AG04450 (cell line): Measurements from ENCODE around the gene MYO3A. TPM values are rescaled to one million over a fixed set of nuclear protein-coding genes. Genes with fewer than 3 reads are reported as not detected.

Experiments
- CTCF ChIA-PET: fragments of 300-600, 350-600 bp; formaldehyde crosslinking; extraction: SDS; loops from one replicate; lab custom pipeline; 2022; ENCODE audit warnings: antibody characterized with exemption, inconsistent platforms; lab: Charles Lee
- POLR2A ChIA-PET: fragments of 350-600 bp; formaldehyde crosslinking; extraction: SDS; loops from one replicate; lab custom pipeline; 2021; ENCODE audit warnings: antibody characterized with exemption, inconsistent platforms; lab: Yijun Ruan, JAX
- DNase-seq: peaks from one replicate; pipeline ENCODE4 v3.0.0-alpha.2; 2011; ENCODE audit warnings: low read depth, low spot score
- H3K27ac ChIP-seq: one replicate; pipeline ENCODE4 v1.5.1; 2012; ENCODE audit warnings: low read depth, low read length, control low read depth
- H3K27me3 ChIP-seq: one replicate; pipeline ENCODE4 v1.6.0; 2012; ENCODE audit warnings: low read length; ENCODE audit not compliant: control insufficient read depth, insufficient read depth
- H3K4me3 ChIP-seq: 2 replicates; pipeline ENCODE4 v1.5.1; 2011; ENCODE audit warnings: mild to moderate bottlenecking, low read depth, low read length, control low read depth
- H3K9me3 ChIP-seq: 2 replicates; pipeline ENCODE4 v1.5.1; 2012; ENCODE audit warnings: low read length; ENCODE audit not compliant: control insufficient read depth, insufficient read depth
- polyA minus RNA-seq: library from RNA; depleted of rRNA, polyadenylated mRNA; stranded (reverse); fragments of >200 nt; gene quantifications from 2 replicates; pipeline ENCODE4 v1.2.3, GENCODE V29; 2011; rRNA and poly(A)+ RNA removed
- polyA plus RNA-seq: library from polyadenylated mRNA; depleted of rRNA; stranded (reverse); fragments of >200 nt; gene quantifications from 2 replicates; pipeline ENCODE4 v1.2.3, GENCODE V29; 2011; rRNA removed
- TF ChIP-seq, protein P1 (sequence below): IDR thresholded peaks from 2 replicates; pipeline ENCODE4 v1.5.1; 2011; ENCODE audit warnings: low read depth, low read length, control low read depth, inconsistent platforms

MYO3A gene
- polyA plus RNA-seq, result not detected in 2 replicates
- polyA minus RNA-seq, result not detected in 2 replicates

- CTCF ChIA-PET, result no interaction called here
- Histone ChIP-seq H3K27ac (no peak within 1 kb of the TSS), H3K27me3 (no peaks in the 10 kb centered on the region), H3K4me3 (no peak within 1 kb of the TSS), H3K9me3 (peaks cover 25% of the 10 kb centered on the region)
- no peak for DNase-seq
- POLR2A ChIA-PET, result no interaction called here
- TF ChIP-seq, protein P1, sequence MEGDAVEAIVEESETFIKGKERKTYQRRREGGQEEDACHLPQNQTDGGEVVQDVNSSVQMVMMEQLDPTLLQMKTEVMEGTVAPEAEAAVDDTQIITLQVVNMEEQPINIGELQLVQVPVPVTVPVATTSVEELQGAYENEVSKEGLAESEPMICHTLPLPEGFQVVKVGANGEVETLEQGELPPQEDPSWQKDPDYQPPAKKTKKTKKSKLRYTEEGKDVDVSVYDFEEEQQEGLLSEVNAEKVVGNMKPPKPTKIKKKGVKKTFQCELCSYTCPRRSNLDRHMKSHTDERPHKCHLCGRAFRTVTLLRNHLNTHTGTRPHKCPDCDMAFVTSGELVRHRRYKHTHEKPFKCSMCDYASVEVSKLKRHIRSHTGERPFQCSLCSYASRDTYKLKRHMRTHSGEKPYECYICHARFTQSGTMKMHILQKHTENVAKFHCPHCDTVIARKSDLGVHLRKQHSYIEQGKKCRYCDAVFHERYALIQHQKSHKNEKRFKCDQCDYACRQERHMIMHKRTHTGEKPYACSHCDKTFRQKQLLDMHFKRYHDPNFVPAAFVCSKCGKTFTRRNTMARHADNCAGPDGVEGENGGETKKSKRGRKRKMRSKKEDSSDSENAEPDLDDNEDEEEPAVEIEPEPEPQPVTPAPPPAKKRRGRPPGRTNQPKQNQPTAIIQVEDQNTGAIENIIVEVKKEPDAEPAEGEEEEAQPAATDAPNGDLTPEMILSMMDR, result no peak
These were observed at the start of gene MYO3A for GRCh38 chr10:25933653-25934608. MYO3A (plus strand) TSS chr10:25934229; CDS start chr10:25952111, 17,882 bp downstream.

DNA sequence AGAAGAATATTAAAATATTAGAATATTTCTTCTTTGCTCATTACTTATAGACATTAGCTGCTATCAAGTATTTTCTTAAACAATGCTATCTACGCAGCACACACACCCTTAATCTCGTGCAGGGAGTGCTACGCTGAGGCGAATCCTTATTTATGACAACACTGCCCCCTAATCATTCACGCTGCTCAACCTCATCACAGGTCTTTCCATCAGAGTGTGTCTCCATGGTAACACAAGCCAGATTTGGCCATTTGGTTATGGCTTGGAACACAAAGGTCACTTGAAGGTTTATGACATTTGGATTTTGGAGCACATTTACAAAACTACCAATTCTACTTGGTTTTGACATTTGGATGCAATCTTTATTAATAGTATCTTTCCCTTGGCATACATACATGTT, 45.4 kb upstream of the MYO3A start:
- TF ChIP-seq, protein P1, result no peak
- POLR2A ChIA-PET, result no interaction called here
- CTCF ChIA-PET, result no interaction called here

DNA sequence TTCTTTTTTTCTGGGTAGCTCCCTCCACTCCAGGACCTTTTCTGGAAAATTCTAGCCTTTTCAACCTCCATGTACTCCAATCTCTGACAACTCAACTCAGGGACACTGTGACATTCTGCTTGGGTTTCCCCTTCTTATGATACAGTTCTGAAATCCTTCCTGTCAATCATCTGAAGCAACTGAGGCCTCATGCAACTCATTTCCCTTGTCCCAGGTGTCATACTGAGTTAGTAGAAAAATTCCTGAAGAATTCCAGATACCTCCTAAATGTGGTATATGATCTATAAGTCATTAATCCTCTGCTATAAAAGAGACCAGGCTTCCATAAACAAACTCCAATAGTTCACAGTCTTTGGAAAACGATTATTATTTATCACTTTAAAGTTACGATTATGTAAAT, 43.0 kb upstream of the MYO3A start:
- Histone ChIP-seq H3K27me3 (no peaks in the 10 kb centered on the region), H3K27ac (no peak overlapping the region), H3K9me3 (peaks cover 9% of the 10 kb centered on the region; the same call in 1 of the 2 replicates), H3K4me3 (no peak overlapping the region)
- CTCF ChIA-PET, result no interaction called here
- no peak for DNase-seq
- TF ChIP-seq, protein P1, result no peak
- POLR2A ChIA-PET, result no interaction called here

More for the DNA sequence above, 45.4 kb upstream of the MYO3A start:
- Histone ChIP-seq H3K4me3 (no peak overlapping the region), H3K9me3 (peaks cover 9% of the 10 kb centered on the region; the same call in 1 of the 2 replicates), H3K27ac (no peak overlapping the region), H3K27me3 (no peaks in the 10 kb centered on the region)
- DNase-seq, result no peak

- ChIA-PET POLR2A (no interaction called here), CTCF (interaction anchor here (0.5 kb wide), 1 partner anchor 322 kb away, joined by 3 read pairs; no protein-coding TSS in a partner anchor)
- H3K4me3 ChIP-seq, result no peak overlapping the region
- no peaks in the 10 kb centered on the region for H3K27me3 ChIP-seq
- H3K9me3 ChIP-seq, result peaks cover 7% of the 10 kb centered on the region; the same call in 1 of the 2 replicates
- H3K27ac ChIP-seq, result no peak overlapping the region
- no peak for DNase-seq
- TF ChIP-seq, protein P1, result no peak
These were observed 38.2 kb upstream of the MYO3A start for GRCh38 chr10:25895856-25896255.

DNA sequence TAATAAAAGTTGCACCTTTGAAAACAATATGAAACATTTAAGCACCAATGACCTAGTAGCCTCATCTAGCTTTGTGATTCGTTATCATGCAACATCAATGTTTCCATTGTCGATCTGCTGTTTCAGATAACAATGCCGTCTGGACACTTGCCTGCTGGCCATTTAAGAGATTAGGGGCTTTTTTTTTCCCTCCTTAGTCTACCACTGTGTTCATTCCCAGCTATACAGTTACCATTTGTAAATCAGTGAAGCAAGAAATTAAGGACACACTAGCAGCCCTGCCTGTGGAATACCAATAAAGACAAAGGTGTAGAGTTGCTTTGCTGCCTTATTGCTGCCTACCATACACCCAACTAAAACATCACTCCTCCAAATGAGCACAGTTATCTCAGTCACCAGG, 37.6 kb upstream of the MYO3A start:
- ChIA-PET CTCF (no interaction called here), POLR2A (no interaction called here)
- TF ChIP-seq, protein P1, result no peak
- Histone ChIP-seq H3K27ac (no peak overlapping the region), H3K9me3 (peaks cover 8% of the 10 kb centered on the region; the same call in 1 of the 2 replicates), H3K27me3 (no peaks in the 10 kb centered on the region), H3K4me3 (no peak overlapping the region)
- no peak for DNase-seq
